GM13976 (cell line): Measurements from ENCODE around the gene ZNF618.

ENCODE experiments used
- DNase-seq: peaks from one replicate; pipeline ENCODE4 v3.0.0; 2012; ENCODE audit warnings: low spot score
- CTCF ChIP-seq: IDR thresholded peaks from 2 replicates; pipeline ENCODE4 v1.5.1; 2012; ENCODE audit warnings: borderline replicate concordance, mild to moderate bottlenecking; ENCODE audit not compliant: insufficient read depth; ENCODE audit errors: extremely low read depth, missing control alignments, control extremely low read depth
- in situ Hi-C: fragments of 300-500 bp; cut with MboI; formaldehyde crosslinking; loops from one replicate; pipeline ENCODE4 v1.12.0; 2022; ENCODE audit warnings: low sequenced_read_pairs, mixed read lengths, inconsistent platforms; ENCODE audit not compliant: unreplicated experiment

The ZNF618 gene

GRCh38 chr9:113963696-113964494, 87.8 kb downstream of the ZNF618 start:
- in situ Hi-C loops, result no loop called here
- TF ChIP-seq CTCF, result no peak
- DNase-seq, result no peak

GRCh38 chr9:113964495-113965170, 88.5 kb downstream of the ZNF618 start:
- in situ Hi-C loops, result no loop called here
- DNase-seq, result no peak
- no peak for TF ChIP-seq CTCF

GRCh38 chr9:113966394-113966793, 90.3 kb downstream of the ZNF618 start:
- no peak for TF ChIP-seq CTCF
- in situ Hi-C loops, result no loop called here
- DNase-seq, result no peak

- DNase-seq, result no peak
- in situ Hi-C loops, result no loop called here
- TF ChIP-seq CTCF, result no peak
Observed at GRCh38 chr9:113967380-113967779, 91.3 kb downstream of the ZNF618 start.

- TF ChIP-seq CTCF, result no peak
- in situ Hi-C loops, result no loop called here
- DNase-seq, result no peak
Observed at GRCh38 chr9:113969343-113969742, 93.2 kb downstream of the ZNF618 start.

GRCh38 chr9:113973226-113973625, 97.1 kb downstream of the ZNF618 start:
- in situ Hi-C loops, result no loop called here
- no peak for TF ChIP-seq CTCF
- no peak for DNase-seq
